ENCODE data around the gene SSBP3. TPM values are rescaled to one million over a fixed set of nuclear protein-coding genes. Genes with fewer than 3 reads are reported as not detected.
A peak's percentile ranks its signal among the peaks of the same experiment; 100 is the strongest.

SSBP3 gene
- total and polyA plus RNA-seq, 2 experiments from 2014 or later, result 6.2 to 19.9 TPM

DNA sequence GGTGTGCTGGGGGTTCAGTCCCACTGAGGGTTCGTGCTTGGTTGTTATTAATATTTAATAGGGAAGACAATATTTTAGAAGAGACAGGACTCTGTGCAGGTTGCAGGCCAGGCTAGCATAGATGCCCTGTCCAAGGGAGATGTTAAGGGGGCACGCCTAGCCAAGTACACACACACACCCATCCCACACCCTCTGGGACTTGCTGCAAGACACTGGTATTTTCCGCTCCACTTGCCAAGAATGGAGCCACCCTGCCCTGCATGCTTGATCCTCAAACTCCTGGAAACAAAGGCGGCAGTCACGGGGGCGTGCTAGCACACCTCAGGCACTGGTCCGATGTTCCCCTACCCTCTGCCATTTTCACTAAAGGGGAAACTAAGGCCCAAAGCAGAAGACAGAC is 107.2 kb downstream of the SSBP3 start:
- Histone ChIP-seq H3K9me3 (ENCODE audit: low read depth) (no peaks in the 10 kb centered on the region), H3K4me2 (ENCODE audit: unreplicated experiment) (no peak overlapping the region), H3K9me2 (ENCODE audit: insufficient read depth) (no peaks in the 10 kb centered on the region), H3K4me1 (ENCODE audit: insufficient read depth) (no peaks in the 10 kb centered on the region), H3K36me3 (ENCODE audit: low read depth) (no peaks in the 10 kb centered on the region), H3F3A (ENCODE audit: insufficient read depth) (no peaks in the 10 kb centered on the region), H2AFZ (no peak overlapping the region), H3K27me3 (replicated peaks; ENCODE audit: insufficient read depth) (no peaks in the 10 kb centered on the region), H3K79me2 (ENCODE audit: insufficient read depth) (peaks cover 100% of the 10 kb centered on the region), H3K4me3 (no peak overlapping the region), H3K9ac (no peak overlapping the region), H3K27ac (no peak overlapping the region), H4K20me1 (ENCODE audit: insufficient read depth) (no peaks in the 10 kb centered on the region)
- in situ Hi-C loops (cut with MboI), result no loop called here
- TF ChIP-seq EZH2phosphoT487 (IDR thresholded peaks at IDR 0.05; ENCODE audit: insufficient read depth, low read depth) (no peak), EZH2 (IDR thresholded peaks at IDR 0.05; ENCODE audit: insufficient read depth, poor library complexity, severe bottlenecking) (no peak)
- DNase-seq, result peak; percentile 49
- 48 to 57% methylated on average over 7 of the region's 7 CpGs for WGBS, 2 experiments (ENCODE audit: low coverage in 1 of 2, low lambda C conversion rate in 2 of 2, missing lambda C conversion rate in 2 of 2)

DNA sequence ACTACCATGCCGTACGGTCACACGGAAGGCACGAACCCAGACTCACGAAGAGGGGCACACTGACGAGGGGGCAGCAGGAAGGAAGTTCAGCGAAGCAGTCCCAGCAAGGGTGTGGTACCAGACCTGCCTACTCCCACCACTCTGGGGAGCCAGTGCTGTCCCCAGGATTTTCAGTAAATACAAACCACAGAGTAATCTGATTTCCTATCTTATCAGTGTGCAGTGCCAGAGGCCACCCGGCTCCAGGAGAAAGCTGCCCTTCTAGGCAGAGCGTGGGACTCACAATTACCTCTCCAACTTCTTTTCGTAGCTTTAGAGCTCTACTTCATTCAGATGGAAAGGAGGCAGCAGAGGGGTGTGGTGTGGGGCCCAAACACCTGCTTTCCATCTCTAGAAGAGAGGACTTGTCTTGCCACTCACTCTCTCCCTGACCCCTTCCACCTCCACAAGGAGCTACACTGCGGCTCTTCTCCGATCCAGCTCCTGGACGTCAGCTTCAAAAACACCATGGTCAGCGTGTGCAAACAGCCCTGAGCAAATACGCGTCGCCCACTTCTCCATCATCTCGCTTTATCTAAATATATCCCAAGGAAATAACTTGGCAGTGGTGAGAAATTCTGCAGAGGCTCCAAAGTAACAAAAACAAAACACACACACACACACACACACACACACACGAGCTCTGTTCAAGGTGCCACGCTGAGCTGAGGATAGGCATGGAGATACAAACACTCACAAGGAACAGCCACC is 107.7 kb downstream of the SSBP3 start:
- Histone ChIP-seq H3K9me2 (ENCODE audit: insufficient read depth) (no peaks in the 10 kb centered on the region), H2AFZ (no peak overlapping the region), H3K27ac (no peak overlapping the region), H3K4me3 (no peak overlapping the region), H4K20me1 (ENCODE audit: insufficient read depth) (no peaks in the 10 kb centered on the region), H3K4me2 (ENCODE audit: unreplicated experiment) (no peak overlapping the region), H3K27me3 (replicated peaks; ENCODE audit: insufficient read depth) (no peaks in the 10 kb centered on the region), H3K9ac (no peak overlapping the region), H3K36me3 (ENCODE audit: low read depth) (no peaks in the 10 kb centered on the region), H3K9me3 (ENCODE audit: low read depth) (no peaks in the 10 kb centered on the region), H3F3A (ENCODE audit: insufficient read depth) (no peaks in the 10 kb centered on the region), H3K79me2 (ENCODE audit: insufficient read depth) (peaks cover 99% of the 10 kb centered on the region), H3K4me1 (ENCODE audit: insufficient read depth) (no peaks in the 10 kb centered on the region)
- DNase-seq, result no peak
- in situ Hi-C loops (cut with MboI), result no loop called here
- 94 to 95% methylated on average over 20 of the region's 20 CpGs for WGBS, 2 experiments (ENCODE audit: low coverage in 1 of 2, low lambda C conversion rate in 2 of 2, missing lambda C conversion rate in 2 of 2)
- no peak for TF ChIP-seq EZH2 (IDR thresholded peaks at IDR 0.05; ENCODE audit: insufficient read depth, poor library complexity, severe bottlenecking)
- TF ChIP-seq EZH2phosphoT487 (IDR thresholded peaks at IDR 0.05; ENCODE audit: insufficient read depth, low read depth), result no peak

DNA sequence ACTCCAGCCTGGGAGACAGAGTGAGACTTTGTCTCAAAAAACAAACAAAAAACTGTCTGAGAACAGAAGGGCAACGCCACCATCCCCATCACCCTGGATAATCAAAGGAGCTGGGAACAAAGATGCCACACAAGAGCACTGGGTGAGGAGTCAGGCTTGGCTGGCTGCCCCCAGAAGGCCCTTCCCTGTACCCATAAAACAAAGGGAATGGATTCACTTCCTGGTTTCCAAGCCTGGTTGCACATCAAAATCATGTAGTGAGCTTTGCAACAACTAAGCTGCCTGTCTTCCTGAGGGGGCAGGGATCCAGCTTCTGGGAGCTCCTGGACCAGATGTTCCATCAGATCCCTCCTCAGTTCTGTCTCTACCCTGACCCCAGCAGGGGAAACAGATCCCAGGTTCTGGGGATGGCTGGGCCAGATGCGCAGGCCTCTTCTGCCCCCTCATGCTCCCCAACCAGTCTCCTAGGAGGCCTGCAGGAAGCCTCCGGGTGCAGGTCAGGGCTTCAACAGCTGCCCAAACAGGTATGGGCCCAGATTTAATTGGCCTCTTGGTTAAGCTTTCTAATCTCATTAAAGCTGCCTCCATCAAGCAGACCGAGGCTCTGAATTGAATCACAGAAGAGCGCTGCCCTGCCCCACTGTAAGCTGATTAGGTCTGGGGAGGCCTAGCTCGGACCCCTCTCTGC is 108.5 kb downstream of the SSBP3 start:
- in situ Hi-C loops (cut with MboI), result no loop called here
- no peaks in the 10 kb centered on the region for H4K20me1 ChIP-seq (ENCODE audit: insufficient read depth)

DNA sequence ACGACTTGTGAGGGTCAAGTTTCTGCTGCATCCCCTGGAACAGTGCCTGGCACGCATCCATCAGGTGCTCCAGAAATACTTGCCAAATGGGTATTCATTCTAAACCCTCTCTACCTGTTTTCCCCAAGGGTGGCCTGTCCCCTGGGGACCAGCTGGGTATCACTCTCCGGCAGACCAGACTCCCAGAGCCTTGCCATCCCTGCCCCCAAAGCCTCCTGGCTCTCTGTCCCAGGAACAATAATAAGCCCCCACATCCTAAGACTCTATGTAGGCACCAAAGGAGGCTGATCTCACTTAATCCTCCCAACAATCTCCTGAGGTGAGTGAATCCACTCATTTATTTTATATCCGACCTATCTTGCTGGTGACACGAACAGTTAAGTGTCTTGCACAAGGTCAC is 109.5 kb downstream of the SSBP3 start:
- TF ChIP-seq EZH2phosphoT487 (IDR thresholded peaks at IDR 0.05; ENCODE audit: insufficient read depth, low read depth), result no peak
- TF ChIP-seq EZH2 (IDR thresholded peaks at IDR 0.05; ENCODE audit: insufficient read depth, poor library complexity, severe bottlenecking), result no peak
- no peaks in the 10 kb centered on the region for H3F3A ChIP-seq (ENCODE audit: insufficient read depth)
- no peaks in the 10 kb centered on the region for H3K4me1 ChIP-seq (ENCODE audit: insufficient read depth)
- no peaks in the 10 kb centered on the region for H4K20me1 ChIP-seq (ENCODE audit: insufficient read depth)
- no peak overlapping the region for H3K27ac ChIP-seq
- peaks cover 97% of the 10 kb centered on the region for H3K79me2 ChIP-seq (ENCODE audit: insufficient read depth)
- H3K9ac ChIP-seq, result no peak overlapping the region
- no peak overlapping the region for H3K4me2 ChIP-seq (ENCODE audit: unreplicated experiment)
- H3K9me2 ChIP-seq (ENCODE audit: insufficient read depth), result no peaks in the 10 kb centered on the region
- H3K27me3 ChIP-seq (replicated peaks; ENCODE audit: insufficient read depth), result no peaks in the 10 kb centered on the region
- H3K4me3 ChIP-seq, result no peak overlapping the region
- no peak for DNase-seq
- in situ Hi-C loops (cut with MboI), result no loop called here
- no peak overlapping the region for H2AFZ ChIP-seq
- 96% methylated on average over 5 of the region's 5 CpGs for WGBS, 2 experiments (ENCODE audit: low coverage in 1 of 2, low lambda C conversion rate in 2 of 2, missing lambda C conversion rate in 2 of 2)
- H3K9me3 ChIP-seq (ENCODE audit: low read depth), result no peaks in the 10 kb centered on the region
- H3K36me3 ChIP-seq (ENCODE audit: low read depth), result no peaks in the 10 kb centered on the region

More for the DNA sequence above, 108.5 kb downstream of the SSBP3 start:
- no peak for DNase-seq
- Histone ChIP-seq H3K4me2 (ENCODE audit: unreplicated experiment) (no peak overlapping the region), H3K4me1 (ENCODE audit: insufficient read depth) (no peaks in the 10 kb centered on the region), H3K9me2 (ENCODE audit: insufficient read depth) (no peaks in the 10 kb centered on the region), H3K79me2 (ENCODE audit: insufficient read depth) (peaks cover 99% of the 10 kb centered on the region), H3F3A (ENCODE audit: insufficient read depth) (no peaks in the 10 kb centered on the region), H3K27ac (no peak overlapping the region), H2AFZ (no peak overlapping the region), H3K27me3 (replicated peaks; ENCODE audit: insufficient read depth) (no peaks in the 10 kb centered on the region), H3K36me3 (ENCODE audit: low read depth) (no peaks in the 10 kb centered on the region), H3K9me3 (ENCODE audit: low read depth) (no peaks in the 10 kb centered on the region), H3K4me3 (no peak overlapping the region), H3K9ac (no peak overlapping the region)
- WGBS, 2 experiments (ENCODE audit: low coverage in 1 of 2, low lambda C conversion rate in 2 of 2, missing lambda C conversion rate in 2 of 2), result 86 to 89% methylated on average over 6 of the region's 6 CpGs
- TF ChIP-seq EZH2phosphoT487 (IDR thresholded peaks at IDR 0.05; ENCODE audit: insufficient read depth, low read depth) (no peak), EZH2 (IDR thresholded peaks at IDR 0.05; ENCODE audit: insufficient read depth, poor library complexity, severe bottlenecking) (no peak)
